Transverse colon (tissue), 4 donors: ENCODE data around the gene NBEA. TPM values are rescaled to one million over a fixed set of nuclear protein-coding genes. Genes with fewer than 3 reads are reported as not detected.

Experiments
- DNase-seq: peaks from one replicate; pipeline ENCODE4 v3.0.0-alpha.2; 2019
- H3K27ac ChIP-seq, 4 donors: fragments of 200-600 bp; sonication (generic); 2 replicates each; pipeline ENCODE4 v1.5.1; 2016 to 2018; ENCODE audit warnings: inconsistent platforms in 4 of 4
- H3K27me3 ChIP-seq: fragments of 200-600 bp; sonication (generic); 2 replicates; pipeline ENCODE4 v1.5.1; 2017; ENCODE audit warnings: inconsistent platforms
- H3K36me3 ChIP-seq, 4 donors: fragments of 200-600 bp; sonication (generic); 2 replicates each; pipeline ENCODE4 v1.5.1; 2017 to 2019; ENCODE audit warnings: inconsistent platforms in 4 of 4
- H3K4me1 ChIP-seq, 4 donors: fragments of 200-600 bp; sonication (generic); 2 replicates each; pipeline ENCODE4 v1.5.1; 2017 to 2020; ENCODE audit warnings: inconsistent platforms in 4 of 4
- H3K4me3 ChIP-seq, 4 donors: fragments of 200-600 bp; sonication (generic); 1 replicate in 1 of 4; 2 replicates in 3 of 4; pipeline versions ENCODE4 v1.5.1 to v1.6.1; 2017 to 2019; ENCODE audit warnings: inconsistent platforms in 4 of 4
- H3K9me3 ChIP-seq, 2 donors: fragments of 200-600 bp; sonication (generic); 2 replicates each; pipeline ENCODE4 v1.5.1; 2017 to 2019; ENCODE audit warnings: inconsistent platforms in 2 of 2
- EP300 ChIP-seq: sonication (generic); formaldehyde crosslinking; IDR thresholded peaks from one replicate; pipeline ENCODE4 v1.6.1; 2017; ENCODE audit warnings: antibody characterized with exemption, low read depth
- POLR2A ChIP-seq: fragments of 450-650 bp; IDR thresholded peaks from one replicate; pipeline ENCODE4 v1.6.1; 2016; ENCODE audit warnings: antibody characterized with exemption, mild to moderate bottlenecking, moderate library complexity
- POLR2AphosphoS5 ChIP-seq, 3 donors: sonication (generic); formaldehyde crosslinking; IDR thresholded peaks; one replicate each; pipeline ENCODE4 v1.6.1; 2016; ENCODE audit warnings: antibody characterized with exemption in 3 of 3
- WGBS, 2 donors: methylation state at CpG; one replicate each; pipeline ENCODE4 v1.1.5; 2018; ENCODE audit warnings: low coverage in 1 of 2; 5-methylcytosine and 5-hydroxymethylcytosine counted together
- in situ Hi-C, 4 donors: fragments of 200-750 bp; cut with MboI; loops; one replicate each; pipeline versions ENCODE4 v1.15.0 to v1.15.1; 2017; ENCODE audit warnings: low sequenced_read_pairs in 3 of 4, low pct_ligation_motif_present in 1 of 4, low pct_unique_long_range_greater_than_20kb in 1 of 4
- intact Hi-C: fragments of 100-400 bp; cut with DNase I; formaldehyde crosslinking; loops from one replicate; pipeline ENCODE4 v1.15.1; 2023; ENCODE audit warnings: low total_unique reads
- total RNA-seq, 4 donors: library from RNA; depleted of rRNA; stranded (reverse); fragments of >200 nt; gene quantifications; one replicate each; pipeline ENCODE4 v1.1.0, GENCODE V29; 2016
- TF ChIP-seq, protein P1 (sequence below), 5 experiments: fragments of 200-600 bp in 3 of 5; fragments of 450-650 bp in 2 of 5; sonication (generic) in 3 of 5; IDR thresholded peaks; 1 replicate in 2 of 5; 2 replicates in 3 of 5; pipeline ENCODE4 v1.5.1; 2016 to 2017; ENCODE audit warnings: antibody characterized with exemption in 5 of 5, inconsistent platforms in 3 of 5, mild to moderate bottlenecking in 2 of 5, moderate library complexity in 1 of 5

The NBEA gene
- total RNA-seq, 4 donors from 2014 or later = 8.2 to 21.1 (median 12.5) TPM

DNA sequence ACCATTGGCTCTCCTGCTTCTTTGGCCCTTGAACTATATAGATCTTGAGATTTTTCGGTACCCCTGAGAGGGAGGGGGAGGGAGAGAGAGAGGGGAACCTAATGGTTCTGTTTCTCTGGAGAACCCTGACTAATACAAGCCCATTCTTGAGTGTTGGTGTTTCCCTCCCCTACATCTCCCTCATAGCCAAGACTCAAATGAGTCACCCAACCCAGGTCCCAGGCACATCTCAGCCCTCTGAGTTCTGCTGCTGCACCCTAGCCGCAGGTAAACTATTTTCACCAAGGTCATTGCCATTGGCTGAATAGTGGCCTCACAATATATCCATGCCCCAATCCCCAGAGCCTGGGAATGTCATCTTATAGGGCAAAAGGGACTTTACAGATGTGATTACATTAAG, 760.2 kb downstream of the NBEA start:
- Histone ChIP-seq H3K9me3 (no peaks in the 10 kb centered on the region), H3K4me3 (no peak overlapping the region), H3K27me3 (no peaks in the 10 kb centered on the region), H3K4me1 (peaks cover 0 to 10% (median 5%) of the 10 kb centered on the region in 4 donors), H3K27ac (no peak overlapping the region), H3K36me3 (no peaks in the 10 kb centered on the region)
- intact Hi-C loops = no loop called here
- TF ChIP-seq EP300 = no peak
- no peak for TF ChIP-seq POLR2A
- no peak for TF ChIP-seq POLR2AphosphoS5 (IDR thresholded peaks at IDR 0.05)
- TF ChIP-seq, protein P1, sequence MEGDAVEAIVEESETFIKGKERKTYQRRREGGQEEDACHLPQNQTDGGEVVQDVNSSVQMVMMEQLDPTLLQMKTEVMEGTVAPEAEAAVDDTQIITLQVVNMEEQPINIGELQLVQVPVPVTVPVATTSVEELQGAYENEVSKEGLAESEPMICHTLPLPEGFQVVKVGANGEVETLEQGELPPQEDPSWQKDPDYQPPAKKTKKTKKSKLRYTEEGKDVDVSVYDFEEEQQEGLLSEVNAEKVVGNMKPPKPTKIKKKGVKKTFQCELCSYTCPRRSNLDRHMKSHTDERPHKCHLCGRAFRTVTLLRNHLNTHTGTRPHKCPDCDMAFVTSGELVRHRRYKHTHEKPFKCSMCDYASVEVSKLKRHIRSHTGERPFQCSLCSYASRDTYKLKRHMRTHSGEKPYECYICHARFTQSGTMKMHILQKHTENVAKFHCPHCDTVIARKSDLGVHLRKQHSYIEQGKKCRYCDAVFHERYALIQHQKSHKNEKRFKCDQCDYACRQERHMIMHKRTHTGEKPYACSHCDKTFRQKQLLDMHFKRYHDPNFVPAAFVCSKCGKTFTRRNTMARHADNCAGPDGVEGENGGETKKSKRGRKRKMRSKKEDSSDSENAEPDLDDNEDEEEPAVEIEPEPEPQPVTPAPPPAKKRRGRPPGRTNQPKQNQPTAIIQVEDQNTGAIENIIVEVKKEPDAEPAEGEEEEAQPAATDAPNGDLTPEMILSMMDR (IDR thresholded peaks at IDR 0.05) = no peak
- WGBS, 2 donors = 60 to 85% methylated on average over 1 to 2 of the region's 2 CpGs
- no peak for DNase-seq
- in situ Hi-C loops = no loop called here

DNA sequence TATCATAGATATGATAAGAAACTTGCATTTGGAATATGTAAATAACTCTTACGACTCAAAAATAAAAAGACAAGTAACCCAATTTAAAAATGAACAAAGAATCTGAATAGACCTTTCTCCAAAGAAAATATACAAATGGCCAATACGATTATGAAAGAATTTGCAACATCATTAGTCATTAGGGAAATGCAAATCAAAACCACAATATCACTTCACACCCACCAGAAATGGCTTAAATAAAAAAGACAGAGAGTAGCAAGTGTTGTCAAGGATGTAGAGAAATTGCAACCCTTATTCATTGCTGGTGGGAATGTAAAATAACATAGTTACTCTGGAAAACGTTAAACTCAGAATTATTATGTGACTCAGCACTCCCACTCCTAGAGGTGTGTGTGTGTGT, 761.0 kb downstream of the NBEA start:
- in situ Hi-C loops (no loop called here), intact Hi-C loops (no loop called here)
- peaks cover 0 to 10% (median 5%) of the 10 kb centered on the region in 4 donors for H3K4me1 ChIP-seq
- H3K4me3 ChIP-seq = no peak overlapping the region
- H3K27ac ChIP-seq = no peak overlapping the region
- WGBS, 2 donors = 72 to 75% methylated on average over 3 of the region's 3 CpGs
- no peak for DNase-seq
- H3K36me3 ChIP-seq = no peaks in the 10 kb centered on the region
- no peak for TF ChIP-seq POLR2AphosphoS5 (IDR thresholded peaks at IDR 0.05)
- TF ChIP-seq EP300 = no peak
- no peak for TF ChIP-seq POLR2A
- TF ChIP-seq, protein P1 (IDR thresholded peaks at IDR 0.05) = no peak
- no peaks in the 10 kb centered on the region for H3K27me3 ChIP-seq
- H3K9me3 ChIP-seq = no peaks in the 10 kb centered on the region

DNA sequence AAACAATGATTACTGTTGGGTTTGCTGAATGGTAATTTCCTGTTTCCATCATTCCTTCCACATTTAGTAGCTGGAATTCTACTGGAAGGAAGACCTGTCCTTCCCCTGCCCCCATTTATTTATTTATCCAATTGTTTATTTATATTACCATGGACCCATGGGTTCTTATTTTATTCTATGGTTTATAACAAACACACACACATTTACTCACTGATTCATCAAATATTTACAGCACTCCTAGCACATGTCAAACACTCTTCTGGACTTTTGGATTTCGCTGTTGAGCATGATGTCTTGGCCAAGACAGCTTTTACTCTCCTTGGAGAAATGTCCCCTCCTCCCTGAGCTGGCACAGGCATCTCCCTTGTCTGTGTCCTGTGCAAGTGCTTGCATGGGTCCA, 762.3 kb downstream of the NBEA start:
- Histone ChIP-seq H3K4me1 (peaks cover 0 to 6% (median 4%) of the 10 kb centered on the region in 4 donors), H3K4me3 (no peak overlapping the region), H3K36me3 (no peaks in the 10 kb centered on the region), H3K9me3 (no peaks in the 10 kb centered on the region), H3K27me3 (no peaks in the 10 kb centered on the region), H3K27ac (no peak overlapping the region)
- DNase-seq = no peak
- no peak for TF ChIP-seq EP300
- no peak for TF ChIP-seq POLR2AphosphoS5 (IDR thresholded peaks at IDR 0.05)
- TF ChIP-seq, protein P1 (IDR thresholded peaks at IDR 0.05) = no peak
- TF ChIP-seq POLR2A = no peak
- intact Hi-C loops = no loop called here
- WGBS, 2 donors = 64 to 67% methylated on average over 1 of the region's 1 CpG
- in situ Hi-C loops = no loop called here

DNA sequence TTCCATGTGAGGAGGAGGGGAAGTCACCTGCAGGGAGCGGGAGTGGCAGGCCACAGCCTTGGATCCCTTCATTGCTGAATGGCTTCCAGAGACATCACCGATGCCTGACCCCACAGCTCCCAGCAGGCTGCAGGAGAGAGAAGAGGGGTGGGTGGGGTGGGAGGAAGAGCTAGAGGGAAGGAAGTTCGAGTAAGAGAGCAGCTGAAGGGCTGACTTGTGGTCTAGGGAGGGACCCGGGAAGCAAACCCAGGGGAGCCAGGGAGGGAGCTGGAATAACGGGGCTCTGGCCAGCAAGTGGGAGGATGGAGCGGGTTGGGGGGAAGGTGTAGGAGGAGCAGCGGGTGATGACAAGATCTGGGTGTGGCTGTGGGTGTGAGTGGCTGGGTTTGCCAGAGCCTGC, 764.2 kb downstream of the NBEA start:
- H3K27ac ChIP-seq = no peak overlapping the region
- 70 to 81% methylated on average over 4 to 7 of the region's 7 CpGs for WGBS, 2 donors
- no peak for TF ChIP-seq POLR2A
- no peak for TF ChIP-seq EP300
- TF ChIP-seq, protein P1 (IDR thresholded peaks at IDR 0.05) = no peak
- no peak for TF ChIP-seq POLR2AphosphoS5 (IDR thresholded peaks at IDR 0.05)

More for the DNA sequence above, 764.2 kb downstream of the NBEA start:
- Histone ChIP-seq H3K4me3 (no peak overlapping the region), H3K27me3 (no peaks in the 10 kb centered on the region), H3K9me3 (no peaks in the 10 kb centered on the region), H3K4me1 (no peaks in the 10 kb centered on the region), H3K36me3 (no peaks in the 10 kb centered on the region)
- no peak for DNase-seq
- intact Hi-C loops = no loop called here
- in situ Hi-C loops = no loop called here
